Caki2 (cell line): ENCODE data around the gene DENND5A. TPM values are rescaled to one million over a fixed set of nuclear protein-coding genes. Genes with fewer than 3 reads are reported as not detected.
"Not testable (repeated sequence)": the region's sequence is repeated elsewhere in the genome, so short reads cannot be mapped to it uniquely, and the experiment has no call there.

Experiments used
- DNase-seq: peaks from one replicate; pipeline ENCODE4 v3.0.0-alpha.2; 2015; ENCODE audit warnings: low read depth
- in situ Hi-C: cut with HindIII; loops from 2 replicates; pipeline ENCODE4 v1.10.0; 2016; ENCODE audit warnings: low sequenced_read_pairs, low pct_unique_long_range_greater_than_20kb, mixed read lengths
- total RNA-seq: library from RNA; depleted of rRNA; stranded (reverse); fragments of >200 nt; shearing (Covaris generic); gene quantifications from 2 replicates; pipeline ENCODE4 v1.2.3, GENCODE V29; 2014; ENCODE audit warnings: low replicate concordance

Gene DENND5A
- total RNA-seq, 1 experiment from 2014 or later, result 105 TPM

GRCh38 chr11:9225748-9226298 is 39.3 kb downstream of the DENND5A start:
- no peak for DNase-seq
- in situ Hi-C loops, result no loop called here

DNA sequence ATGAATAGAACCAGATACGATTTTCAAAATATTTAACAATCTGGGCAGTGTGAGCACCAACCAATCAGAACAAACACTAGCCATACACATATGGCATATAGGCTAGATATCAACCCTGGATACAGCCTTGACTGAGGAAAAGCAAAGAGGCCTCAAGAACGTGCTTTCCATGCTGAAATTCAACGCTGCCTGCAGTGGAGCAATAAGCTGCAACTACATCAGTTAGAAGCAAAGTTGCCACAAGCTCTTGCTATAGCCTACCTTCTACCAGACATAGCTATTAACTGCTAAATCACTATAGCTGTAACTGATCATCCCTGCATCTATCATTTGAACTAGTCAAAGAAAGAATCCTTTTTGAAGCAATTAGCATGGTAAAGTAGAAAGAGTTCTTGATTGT is 42.5 kb downstream of the DENND5A start:
- in situ Hi-C loops, result no loop called here
- DNase-seq, result no peak

GRCh38 chr11:9220853-9221252 is 44.3 kb downstream of the DENND5A start:
- DNase-seq, in situ Hi-C loops: not testable (repeated sequence)

GRCh38 chr11:9219572-9219971 is 45.6 kb downstream of the DENND5A start:
- DNase-seq, result no peak
- in situ Hi-C loops, result no loop called here

DNA sequence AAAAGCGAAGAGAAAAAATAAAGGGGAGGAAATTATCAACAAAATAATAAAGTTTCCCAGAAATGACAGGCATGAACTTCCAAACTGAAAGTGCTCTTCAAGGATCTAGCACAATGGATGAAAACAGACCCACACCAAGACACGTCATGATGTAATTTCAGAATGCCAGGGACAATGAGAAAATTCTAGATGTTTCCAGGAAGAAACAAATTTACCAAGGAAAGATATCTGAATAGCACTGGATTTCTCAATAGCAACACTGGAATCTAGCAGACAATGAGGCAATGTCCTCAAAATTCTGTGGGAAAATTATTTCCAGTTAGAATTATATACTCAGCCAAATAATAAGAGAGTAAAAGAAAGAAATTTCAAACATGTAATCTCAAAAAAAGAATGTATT is 46.0 kb downstream of the DENND5A start:
- DNase-seq, result no peak
- in situ Hi-C loops, result no loop called here

DNA sequence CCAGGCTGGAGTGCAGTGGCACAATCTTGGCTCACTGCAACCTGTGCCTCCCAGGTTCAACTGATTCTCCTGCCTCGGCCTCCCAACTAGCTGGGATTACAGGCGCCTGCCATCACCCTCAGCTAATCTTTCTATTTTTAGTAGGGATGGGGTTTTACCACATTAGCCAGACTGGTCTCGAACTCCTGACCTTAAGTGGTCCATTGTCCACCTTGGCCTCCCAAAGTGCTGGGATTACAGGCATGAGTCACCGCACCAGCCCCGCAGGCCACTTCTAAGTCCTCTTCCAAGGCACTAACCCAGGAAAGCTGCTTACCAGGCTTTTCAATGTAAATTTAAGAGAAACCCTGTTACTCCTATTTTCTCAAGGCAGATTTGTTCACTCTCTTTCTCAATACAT is 50.4 kb downstream of the DENND5A start:
- no peak for DNase-seq
- in situ Hi-C loops, result no loop called here

GRCh38 chr11:9211322-9211721 is 53.8 kb downstream of the DENND5A start:
- DNase-seq, result no peak
- in situ Hi-C loops, result no loop called here

DNA sequence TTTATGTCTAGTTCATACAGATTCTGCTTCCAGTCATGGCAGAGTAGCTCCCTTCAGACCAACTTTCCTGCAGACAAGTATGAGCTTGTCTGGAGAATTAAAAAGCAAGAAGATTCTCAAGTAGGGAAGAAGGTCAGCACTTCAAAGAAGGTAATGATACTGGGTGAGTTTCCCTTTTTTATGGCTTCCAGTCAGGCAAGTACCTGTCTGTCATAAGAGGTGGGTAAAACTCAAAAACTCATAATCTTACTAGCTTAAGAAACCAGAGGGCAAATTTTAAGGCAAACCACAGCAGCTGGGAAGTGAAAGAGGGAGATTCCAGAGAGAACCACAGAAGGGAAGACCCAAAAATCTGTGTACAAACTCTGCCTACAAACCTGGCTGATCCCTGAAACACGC is 54.2 kb downstream of the DENND5A start:
- no peak for DNase-seq
- in situ Hi-C loops, result no loop called here

DNA sequence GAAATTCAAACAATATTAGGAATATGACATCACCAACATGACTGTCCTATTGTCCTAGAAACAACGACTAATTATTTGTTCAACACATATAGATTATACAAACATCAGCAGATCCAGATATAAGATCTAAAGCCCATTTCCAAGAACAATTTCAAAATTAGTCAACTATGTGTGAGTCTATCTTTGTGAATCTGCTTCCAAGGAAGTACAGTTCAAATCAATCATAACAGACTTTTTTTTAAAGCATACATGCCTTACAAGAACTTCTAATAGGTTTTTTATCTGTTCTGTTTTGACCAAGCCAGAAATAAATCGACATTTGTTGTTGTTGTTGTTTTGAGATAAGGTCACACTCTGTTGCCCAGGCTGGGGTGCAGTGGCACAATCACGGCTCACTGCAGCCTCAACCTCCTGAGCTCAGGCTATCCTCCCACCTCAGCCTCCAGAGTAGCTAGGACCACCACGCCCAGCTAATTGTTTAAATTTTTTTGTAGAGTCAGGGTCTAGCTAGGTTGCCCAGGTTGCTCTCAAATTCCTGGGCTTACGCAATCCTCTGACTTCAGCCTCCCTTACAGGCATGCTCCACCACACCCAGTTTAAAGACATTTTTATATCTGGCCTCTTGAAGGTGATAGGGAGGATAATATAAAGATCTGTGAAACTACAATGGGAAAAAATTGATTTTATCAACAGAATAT is 54.8 kb downstream of the DENND5A start:
- in situ Hi-C loops, result no loop called here
- no peak for DNase-seq

- DNase-seq, in situ Hi-C loops: not testable (repeated sequence)
These were observed 55.5 kb downstream of the DENND5A start for GRCh38 chr11:9209604-9210003.

DNA sequence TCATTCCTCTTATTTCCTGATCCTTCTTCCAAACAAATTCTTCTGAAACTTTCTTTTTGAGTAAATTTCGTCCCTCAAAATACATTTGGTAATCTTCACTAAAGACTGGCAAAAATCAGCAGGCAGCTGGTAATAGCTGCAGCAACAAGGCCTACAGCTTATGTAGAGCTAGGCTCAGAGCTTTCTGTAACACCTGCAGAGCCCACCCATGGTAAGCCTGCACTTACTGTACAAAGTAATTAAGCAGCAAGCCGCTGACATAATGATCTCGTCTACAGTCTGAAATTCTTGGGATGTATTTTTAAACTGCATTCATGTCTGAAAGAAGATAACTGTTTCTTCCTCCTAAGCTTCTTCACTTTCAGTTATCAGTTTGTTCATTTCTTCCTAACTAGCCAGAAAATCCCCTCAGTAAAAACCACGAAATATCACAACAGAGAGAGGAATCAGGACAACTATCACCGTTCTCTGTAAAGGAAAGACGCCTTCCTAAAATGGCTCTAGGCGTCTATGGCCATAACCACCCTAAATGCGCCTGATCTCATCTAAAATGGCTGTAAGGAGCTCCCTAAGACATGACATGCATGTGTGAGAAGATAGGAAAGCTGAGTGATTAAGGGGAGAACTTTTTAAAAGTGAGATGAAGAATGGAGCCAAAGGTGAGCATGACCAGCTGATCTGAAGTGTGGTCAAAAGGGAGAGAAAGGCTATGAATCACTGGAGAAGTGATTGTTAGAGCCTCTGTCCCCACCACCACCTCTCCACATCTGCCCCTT is 56.2 kb downstream of the DENND5A start:
- in situ Hi-C loops, result no loop called here
- DNase-seq, result no peak

- in situ Hi-C loops, result no loop called here
- no peak for DNase-seq
These were observed 57.9 kb downstream of the DENND5A start for GRCh38 chr11:9207229-9207628.

DNA sequence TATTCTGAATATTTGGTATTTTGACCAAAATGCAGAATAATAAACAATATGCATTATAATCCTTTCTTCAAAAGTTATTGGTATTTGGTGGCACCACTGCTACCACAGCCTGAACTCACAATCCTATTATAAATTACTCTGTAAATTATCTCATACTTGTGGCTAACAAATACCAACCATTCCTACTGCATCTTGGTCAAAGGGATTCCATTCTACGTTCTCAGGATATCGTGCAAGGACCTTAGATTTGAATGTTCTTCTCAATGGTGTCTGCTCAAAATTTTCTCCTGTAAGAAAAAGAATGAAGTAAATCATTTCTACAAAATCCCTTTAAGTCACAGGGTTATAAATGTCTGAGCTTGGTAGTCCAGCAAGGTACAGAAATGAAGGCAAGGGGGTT is 58.7 kb downstream of the DENND5A start:
- in situ Hi-C loops, result no loop called here
- DNase-seq, result no peak

GRCh38 chr11:9203691-9204311 is 61.3 kb downstream of the DENND5A start:
- in situ Hi-C loops, result no loop called here
- DNase-seq, result no peak

- no peak for DNase-seq
- in situ Hi-C loops, result no loop called here
These were observed 63.6 kb downstream of the DENND5A start for GRCh38 chr11:9201372-9202162.

- DNase-seq, result no peak
- in situ Hi-C loops, result no loop called here
These were observed 64.7 kb downstream of the DENND5A start for GRCh38 chr11:9200471-9200870.

DNA sequence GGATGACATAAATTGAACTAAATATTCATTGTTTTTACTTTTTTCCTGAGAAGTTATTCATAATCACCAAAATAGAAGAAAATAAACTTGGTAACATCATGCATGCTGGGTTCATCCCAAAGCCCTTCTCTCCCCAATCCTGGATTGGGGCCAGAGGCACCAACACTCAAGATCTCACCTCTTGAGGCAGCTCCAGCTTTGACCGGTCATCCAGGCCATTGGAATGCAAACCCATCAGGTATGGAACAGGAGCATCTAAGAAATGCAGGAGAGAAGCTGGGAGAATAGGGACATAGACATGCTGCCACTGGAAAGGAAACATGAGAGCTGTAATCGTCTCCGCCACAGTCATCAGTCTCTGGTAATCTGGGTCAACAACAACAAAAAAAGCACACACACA is 71.8 kb downstream of the DENND5A start:
- in situ Hi-C loops, result no loop called here
- DNase-seq, result no peak

- in situ Hi-C loops, result no loop called here
These were observed 72.6 kb downstream of the DENND5A start for GRCh38 chr11:9192561-9192960.

More at GRCh38 chr11:9192561-9192960, 72.6 kb downstream of the DENND5A start:
- no peak for DNase-seq
